HG03060 (cell line): ENCODE measurements around the gene METTL1.

ENCODE experiments used
- ATAC-seq: cut with Tn5 transposase; IDR thresholded peaks from one replicate; pipeline ENCODE4 v1.9.1; 2021; ENCODE audit warnings: low read depth, moderate number of reproducible peaks; ENCODE audit not compliant: unreplicated experiment

The METTL1 gene

DNA sequence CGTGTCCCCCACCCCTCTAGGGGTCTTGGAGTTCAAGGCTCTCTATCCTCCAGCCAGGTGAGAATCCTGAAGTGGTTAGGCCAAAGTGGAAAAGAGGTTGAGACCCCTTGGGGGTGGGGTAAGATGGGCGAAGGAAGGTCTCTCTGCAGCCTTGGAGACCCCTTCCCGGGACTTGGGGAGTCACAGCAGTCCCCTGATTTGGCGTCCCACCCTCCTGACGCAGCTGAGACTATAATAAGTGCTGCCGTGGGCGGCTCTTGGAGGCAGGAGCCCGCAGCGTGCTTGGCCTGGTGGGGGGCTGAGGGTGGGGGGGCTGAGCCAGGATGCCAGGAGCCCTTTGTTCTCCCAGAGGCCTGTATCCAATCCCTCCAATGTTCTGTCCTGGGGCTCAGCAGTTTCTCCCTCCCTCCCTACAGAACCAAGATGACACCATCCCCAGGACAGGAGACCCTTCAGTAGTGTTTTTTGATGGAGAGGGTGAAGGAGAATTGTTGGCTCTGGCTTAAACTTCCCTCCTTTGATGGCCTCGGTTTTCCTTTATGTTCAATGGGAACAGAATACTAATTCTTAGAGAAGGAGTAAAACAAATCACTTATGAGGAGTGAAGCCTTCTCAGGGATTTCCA, 31.9 kb downstream of the METTL1 start:
- no peak for ATAC-seq

DNA sequence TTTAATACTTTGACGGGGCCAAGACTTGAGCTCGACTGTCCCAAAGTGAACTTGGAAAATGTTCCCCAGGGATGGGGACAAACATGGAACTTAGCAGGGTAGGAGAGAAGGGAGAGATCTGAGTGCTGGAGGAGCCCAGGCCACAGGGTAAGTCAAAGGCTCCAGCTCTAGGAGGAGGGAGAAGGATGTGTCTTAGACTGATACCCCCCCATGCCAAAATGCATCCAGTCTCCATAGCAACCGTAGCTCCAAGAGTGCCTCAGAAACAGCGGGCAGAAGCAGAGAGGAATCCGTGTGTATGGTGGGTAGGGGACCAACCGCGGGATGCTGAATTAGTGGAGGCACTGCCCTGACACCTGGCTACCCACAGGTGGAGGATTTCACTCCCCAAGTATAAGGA, 32.5 kb downstream of the METTL1 start:
- no peak for ATAC-seq

DNA sequence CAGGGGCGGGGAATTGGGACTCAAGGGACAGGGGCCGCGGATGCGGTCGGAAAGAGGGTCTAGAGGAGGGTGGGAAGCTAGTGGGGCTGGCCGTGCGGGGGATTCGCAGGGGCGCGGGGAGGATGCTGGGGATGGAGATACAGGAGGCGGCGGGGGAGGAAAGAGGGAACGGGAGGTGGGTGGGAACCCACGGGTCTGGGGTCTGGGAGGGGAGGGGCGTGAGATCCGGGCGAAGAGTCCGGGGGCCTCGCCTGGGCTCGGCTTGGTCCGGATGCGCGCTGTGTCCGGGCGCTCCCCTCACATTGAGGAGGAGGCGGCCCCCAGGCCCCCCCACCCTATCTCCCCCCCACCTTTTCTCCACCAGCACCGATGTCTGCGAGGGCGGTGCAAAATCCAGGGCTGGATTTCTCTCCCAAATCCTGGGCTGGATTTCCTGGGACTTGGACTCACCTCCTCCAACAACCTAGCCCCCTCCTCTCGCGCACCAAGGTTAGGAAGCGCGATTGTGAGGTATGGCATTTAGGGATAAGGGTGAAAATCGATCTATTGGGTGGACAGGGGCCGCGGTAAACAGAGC, 33.2 kb downstream of the METTL1 start, which contains the start of gene AGAP2:
Gene AGAP2 (minus strand): TSS at position 82 of the 577 bp plus-strand sequence. CDS start 496 bp downstream, outside the sequence.
- no peak for ATAC-seq

DNA sequence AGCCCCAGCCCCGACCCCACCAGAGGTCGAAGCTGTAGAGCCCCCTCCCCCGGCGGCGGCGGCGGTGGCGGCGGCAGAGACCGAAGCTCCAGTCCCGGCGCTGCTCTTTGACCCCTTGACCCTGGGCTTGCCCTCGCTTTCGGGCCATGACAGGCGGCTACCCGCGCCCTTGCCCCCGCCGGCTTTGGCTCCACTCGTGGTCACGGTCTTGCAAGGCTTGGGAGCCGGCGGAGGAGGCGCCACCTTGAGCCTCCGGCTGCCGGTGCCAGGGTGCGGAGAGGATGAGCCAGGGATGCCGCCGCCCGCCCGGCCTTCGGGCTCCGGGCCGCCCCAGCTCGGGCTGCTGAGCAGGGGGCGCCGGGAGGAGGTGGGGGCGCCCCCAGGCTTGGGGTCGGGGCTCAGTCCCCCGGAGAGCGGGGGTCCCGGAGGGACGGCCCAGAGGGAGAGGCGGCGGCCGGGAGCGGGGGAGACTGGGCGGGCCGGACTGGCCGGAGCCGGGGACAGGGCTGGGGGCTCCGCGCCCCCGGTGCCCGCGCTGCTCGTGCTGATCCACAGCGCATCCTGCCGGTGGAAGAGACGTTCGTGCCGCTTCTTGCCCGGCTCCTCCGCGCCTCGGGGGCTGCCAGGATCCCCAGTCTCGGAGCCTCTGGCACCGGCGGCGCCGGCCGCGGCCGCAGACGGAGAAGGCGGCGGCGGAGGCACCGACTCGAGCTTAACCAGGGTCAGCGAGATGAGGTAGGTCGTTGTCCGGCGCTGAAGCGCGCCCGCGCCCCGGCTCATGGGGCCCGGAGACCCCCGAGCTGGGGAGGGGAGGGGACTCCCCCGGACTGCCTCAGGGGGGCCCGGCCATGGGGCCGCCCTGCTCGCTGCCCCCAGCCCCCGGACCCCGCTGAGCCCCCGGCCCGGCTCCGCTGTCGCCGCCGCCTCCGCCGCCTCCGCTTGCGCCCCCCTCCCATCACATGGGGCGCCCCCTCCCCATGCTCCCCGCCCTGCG, 34.1 kb downstream of the METTL1 start:
- ATAC-seq = no peak

DNA sequence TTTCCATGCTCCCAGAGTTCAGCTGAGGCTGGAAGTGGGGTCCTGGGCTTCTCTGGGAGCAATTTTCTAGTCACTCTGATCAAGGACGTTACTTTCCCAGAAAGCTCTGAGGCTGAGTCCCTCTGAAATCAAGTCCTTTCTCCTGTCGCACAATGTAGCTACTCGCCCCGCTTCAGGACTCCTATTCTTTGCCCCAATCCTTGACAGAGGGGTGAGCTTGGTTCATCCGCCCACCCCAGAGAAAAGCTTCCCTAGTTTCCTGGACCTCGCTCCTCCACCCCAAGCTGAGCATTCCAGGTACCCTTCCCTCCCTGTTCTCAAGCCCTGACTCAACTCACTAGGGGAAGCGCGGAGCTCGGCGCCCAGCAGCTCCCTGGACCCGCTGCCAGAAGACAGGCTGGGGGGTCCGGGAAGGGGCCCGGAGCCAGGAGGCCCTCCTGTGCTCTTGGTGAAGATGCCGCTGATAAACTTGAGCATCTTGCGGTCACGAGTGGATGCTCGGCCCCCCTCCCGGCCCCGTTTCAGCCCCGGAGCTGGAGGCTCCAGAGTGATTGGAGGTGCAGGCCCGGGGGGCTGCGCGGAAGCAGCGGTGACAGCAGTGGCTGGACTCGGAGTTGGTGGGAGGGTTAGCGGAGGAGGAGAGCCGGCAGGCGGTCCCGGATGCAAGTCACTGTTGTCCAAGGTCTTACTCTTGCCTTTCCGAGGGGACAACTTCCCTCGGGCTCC, 35.0 kb downstream of the METTL1 start:
- ATAC-seq = no peak

DNA sequence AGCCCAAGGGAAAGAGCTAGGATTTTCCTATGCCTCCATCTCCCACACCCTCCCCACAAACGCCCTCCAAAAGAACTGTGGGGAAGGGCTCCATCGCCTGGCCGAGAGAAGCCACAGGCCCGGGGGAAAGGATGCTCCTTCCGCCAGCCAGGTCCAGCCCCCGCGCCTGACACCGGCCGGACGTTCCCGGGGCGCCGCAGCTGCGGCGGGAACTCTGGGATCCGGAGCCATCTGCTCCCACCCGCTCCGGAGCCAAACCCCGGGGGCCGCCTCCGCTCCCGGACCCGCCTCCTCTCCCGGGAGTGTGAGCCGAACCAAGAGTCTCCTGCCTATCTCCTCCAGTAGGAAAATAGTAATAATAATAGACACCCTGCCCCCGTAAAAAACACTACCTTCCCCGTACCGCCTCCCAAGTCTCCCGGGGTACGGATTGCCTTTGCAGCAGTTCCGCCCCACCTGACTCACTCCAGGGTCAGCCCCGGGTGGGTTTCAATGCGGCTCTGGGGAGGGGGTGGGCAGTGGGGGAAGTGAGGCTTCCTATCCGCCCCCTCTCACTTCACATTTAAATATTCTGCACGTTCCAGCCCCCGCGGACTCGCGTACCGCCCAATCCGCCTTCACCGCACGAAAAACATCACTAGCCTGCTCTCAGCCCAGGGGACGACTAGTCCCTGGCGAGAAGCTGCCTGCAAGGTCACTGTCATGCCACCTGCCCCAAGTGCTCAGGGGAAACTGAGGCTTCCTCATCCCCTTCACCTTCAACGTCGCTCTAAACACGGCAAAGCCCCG, 35.8 kb downstream of the METTL1 start:
- ATAC-seq = no peak

DNA sequence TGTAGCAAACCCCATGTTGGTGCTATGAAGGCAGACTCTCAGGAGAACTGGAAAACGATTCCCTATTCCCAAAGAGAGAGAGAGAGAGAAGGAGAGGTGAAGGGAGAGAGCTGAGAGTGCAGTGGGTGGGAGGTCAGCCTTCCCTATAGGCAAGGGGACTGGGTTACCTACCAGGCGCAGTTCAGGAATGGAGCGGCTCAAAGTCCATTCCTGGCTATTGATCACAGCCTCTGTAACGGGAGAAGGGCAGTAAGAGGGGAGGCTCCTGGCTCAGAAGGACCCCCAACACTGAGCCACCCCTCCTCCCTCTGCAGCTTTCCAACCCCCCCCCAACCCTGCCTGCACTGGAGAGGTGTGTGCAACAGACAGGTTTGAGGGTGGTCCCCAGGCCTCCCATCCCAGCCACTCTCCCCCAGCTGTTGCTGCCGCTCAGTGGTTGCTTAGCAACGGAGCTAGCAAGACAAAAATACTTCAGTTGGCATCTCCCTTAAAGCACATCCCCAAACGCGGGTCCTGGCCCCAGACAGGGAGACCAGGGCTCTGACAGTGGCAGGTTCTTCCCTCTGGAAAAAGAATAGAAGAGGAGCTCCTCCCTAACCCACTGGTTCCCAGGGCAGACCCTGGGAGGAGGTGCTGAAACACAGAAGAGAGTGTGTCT, 36.6 kb downstream of the METTL1 start:
- no peak for ATAC-seq

DNA sequence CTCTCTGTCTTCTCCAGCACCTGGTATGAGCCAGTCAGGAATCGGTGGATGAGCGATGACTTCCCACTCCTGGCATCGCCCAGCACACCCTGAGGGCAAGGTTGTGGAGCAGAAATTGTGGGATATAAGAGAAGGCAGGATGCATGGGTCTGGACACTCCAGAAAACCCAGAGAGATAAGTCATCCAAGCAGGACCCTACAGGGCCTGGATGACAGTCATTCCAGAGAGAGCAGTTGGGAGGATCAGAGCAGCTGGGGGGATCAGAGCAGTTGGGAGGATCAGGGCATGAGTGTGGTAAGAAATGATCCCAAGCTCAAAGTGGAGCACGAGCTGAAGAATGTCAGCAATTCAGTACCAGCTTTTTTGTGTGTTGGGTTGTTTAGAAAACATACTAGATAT, 37.3 kb downstream of the METTL1 start:
- no peak for ATAC-seq

DNA sequence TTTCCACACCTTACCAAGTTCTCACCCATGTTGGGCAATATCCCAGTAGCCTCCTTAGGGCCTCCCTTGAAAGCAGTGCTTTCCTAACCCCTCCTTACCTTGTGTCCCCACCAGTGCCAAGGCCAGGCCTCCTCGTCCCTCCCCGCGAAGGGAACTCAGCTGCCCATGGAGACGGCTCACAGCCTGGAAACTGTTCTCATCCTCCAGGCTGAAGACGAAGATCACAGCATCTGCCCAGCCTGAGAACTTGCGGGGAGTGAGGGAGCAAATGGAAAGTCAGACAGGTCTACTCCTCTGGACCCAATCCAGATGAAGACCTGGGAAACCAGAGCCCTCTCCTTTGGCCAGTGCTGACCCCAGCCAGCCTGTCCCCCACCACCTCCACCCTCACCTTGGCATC, 38.0 kb downstream of the METTL1 start:
- ATAC-seq = no peak

DNA sequence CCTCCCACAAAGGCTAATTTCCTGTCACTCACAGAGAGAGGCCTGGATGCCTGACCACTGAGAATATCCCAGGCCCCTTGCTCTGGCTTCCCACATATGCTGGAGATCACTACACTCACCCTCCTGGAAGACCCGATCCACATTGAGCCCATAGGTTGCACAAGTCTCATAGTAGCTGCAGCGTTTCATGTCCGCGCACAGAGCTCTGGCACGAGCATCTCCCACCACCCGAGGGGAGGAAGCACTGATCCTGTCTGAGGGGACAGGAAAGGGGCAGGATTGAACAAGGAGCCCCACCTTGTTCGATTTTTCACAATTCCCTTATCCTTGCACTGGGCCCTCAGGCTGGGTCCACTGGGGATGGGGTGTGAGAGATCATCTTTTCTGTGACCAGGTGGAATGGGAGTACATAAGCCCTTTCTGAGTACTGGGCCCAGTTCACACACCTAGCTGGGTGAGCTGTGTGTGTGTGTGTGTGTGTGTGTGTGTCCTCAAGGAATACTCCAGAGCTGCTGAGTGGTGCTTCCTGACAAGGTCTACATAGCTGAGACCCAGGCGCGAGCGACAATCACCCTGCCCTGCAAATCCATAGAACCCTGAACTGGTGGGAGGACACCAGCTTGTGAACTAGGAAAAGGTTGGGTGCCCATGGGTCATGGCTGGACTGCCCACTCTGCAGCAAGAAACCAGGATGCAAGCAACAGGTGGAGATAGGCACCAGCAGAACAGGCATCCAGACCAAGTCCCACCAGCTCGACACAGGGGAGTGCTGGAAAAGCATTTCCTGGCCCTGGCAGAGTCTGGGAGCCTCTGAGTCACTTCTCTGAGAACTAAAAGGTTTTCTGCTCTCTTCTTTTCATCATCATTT, 38.9 kb downstream of the METTL1 start:
- ATAC-seq = no peak

DNA sequence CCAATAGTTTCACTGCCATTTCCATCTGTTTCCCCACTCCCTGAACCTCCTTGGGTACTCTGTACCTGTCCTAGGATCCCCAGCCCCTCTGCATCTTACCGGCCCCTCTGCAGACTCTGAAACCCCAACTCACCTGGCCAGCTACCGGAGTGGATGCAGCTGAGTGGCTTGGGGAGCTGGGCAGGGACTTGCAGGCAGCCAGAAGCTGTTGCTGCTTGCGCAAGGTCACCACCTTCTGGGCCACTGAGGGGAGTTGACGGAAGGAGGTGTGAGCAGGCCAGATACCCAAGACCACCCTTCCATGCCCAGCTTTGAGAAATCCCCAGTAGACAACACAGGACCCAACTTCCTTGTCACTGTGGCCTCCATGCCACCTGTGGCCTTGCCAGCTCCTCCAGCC, 39.6 kb downstream of the METTL1 start:
- ATAC-seq = no peak

DNA sequence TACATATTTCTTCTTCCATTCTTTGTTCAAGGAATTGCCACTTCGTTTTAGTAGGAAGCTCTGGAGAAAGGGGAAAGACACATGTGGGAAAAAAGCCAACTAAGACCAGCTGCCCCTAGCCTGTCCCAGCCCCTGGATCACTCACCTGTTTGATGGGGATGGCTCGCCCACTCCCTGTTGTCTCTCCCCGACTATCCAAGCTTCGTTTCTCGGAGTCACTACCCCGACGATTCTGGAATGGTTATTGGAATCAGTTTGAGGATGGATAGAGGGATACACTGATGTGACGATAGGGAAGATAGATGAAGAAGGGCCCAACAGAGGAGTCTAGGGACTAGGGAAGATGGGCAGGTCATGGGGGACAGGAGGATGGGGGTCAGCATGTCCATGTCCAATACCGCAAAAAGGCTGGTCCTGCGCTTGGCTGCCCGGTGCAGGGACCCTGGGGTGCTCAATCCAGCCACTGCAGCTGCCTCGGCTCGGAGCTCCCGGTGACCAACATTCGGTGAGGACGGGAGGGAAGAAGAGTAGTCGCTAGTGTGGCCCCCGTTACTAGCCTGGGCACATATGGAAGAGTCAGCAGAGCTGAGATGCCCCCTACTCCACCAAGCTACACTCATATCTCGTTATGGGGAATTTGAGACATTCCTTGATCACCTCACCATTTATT, 40.4 kb downstream of the METTL1 start:
- no peak for ATAC-seq

DNA sequence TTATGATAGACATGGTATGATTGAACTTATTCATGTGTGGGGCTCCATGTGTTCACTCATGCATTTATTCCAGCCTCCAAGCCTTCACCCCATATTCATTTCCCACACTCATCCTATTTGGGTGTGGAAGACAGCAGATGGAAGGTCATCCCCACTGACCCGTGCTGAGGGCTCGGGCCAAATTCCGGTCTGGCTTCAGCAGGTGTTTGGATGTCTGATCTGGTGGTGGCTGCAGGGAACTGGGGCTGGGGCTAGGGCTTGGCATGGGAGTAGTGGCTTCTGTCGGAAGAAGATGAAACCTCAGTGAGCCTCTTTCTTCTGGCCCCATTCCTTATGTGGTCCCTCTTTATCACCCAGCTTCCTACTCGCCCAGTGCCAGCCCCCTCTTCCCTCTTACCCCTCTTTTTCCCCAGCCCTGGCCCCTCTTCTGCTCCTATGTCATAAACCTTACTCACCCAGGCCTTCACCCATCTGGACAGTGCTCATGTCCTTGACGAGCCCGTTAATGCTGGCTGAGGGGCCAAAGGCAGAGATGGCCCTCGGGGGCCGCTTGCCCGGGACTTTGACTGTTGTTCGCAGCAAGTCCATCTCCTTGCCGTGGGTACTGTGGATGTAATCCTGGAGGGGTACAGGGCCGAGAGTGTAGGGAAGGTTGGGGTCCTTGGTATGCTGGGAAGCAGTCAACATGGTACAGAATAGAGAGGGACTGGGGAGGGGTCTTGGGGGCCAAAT, 41.4 kb downstream of the METTL1 start:
- no peak for ATAC-seq

DNA sequence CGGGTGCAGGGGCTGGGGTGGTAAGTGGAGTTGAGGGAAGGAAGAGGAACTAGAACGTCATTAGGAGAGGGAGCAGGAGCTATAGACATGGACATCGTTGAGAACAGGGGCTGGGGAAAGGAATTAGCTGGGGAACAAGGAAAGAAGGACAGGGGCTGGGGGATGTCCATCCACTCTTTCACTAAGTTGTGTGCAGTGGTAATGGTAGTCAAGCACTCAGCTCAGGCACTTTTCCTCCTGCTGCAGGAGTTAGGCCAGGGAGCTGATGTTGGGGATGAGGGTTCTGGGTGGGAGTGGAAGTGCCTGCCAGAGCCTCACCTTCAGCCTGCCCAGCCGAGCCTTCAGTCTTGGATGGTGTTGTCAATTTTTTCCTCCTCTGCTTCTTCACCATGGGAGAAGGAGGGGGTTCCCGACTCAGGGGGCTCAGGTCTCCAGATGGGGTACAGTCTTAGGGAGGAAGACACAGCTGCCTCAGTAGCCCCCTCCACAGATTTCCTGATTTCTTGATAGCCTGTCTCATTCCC, 42.5 kb downstream of the METTL1 start:
- ATAC-seq = no peak

DNA sequence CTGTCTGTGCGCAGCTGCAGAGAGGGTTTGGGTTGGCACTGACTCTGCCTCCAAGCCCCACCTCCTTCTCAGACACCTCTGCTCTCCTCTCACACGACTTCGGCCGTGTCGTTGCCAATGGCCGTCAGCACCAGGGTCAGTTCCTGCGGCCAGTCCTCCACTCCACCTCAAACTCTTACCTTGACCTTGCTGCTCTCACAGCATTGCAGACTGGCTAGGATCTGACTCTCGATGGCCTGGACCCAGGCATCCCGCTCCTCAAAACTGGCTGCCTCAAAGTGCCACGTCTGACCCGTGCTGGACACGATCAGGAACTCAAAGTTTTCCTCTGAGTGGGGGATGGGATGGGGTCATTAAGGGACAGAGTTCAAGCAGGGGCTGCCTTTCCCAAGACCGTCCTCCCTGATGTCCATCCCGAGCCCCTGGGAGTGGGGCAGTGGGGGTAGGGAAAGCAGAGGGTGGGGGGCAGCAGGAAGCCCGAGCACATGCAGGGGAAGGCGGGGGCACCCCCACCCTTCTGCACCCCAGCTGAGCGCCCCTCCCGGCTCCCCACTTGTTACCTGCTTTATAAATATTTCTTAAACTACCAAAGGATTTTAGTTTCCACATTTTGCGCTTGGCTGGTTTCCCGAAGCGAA, 44.0 kb downstream of the METTL1 start:
- no peak for ATAC-seq

DNA sequence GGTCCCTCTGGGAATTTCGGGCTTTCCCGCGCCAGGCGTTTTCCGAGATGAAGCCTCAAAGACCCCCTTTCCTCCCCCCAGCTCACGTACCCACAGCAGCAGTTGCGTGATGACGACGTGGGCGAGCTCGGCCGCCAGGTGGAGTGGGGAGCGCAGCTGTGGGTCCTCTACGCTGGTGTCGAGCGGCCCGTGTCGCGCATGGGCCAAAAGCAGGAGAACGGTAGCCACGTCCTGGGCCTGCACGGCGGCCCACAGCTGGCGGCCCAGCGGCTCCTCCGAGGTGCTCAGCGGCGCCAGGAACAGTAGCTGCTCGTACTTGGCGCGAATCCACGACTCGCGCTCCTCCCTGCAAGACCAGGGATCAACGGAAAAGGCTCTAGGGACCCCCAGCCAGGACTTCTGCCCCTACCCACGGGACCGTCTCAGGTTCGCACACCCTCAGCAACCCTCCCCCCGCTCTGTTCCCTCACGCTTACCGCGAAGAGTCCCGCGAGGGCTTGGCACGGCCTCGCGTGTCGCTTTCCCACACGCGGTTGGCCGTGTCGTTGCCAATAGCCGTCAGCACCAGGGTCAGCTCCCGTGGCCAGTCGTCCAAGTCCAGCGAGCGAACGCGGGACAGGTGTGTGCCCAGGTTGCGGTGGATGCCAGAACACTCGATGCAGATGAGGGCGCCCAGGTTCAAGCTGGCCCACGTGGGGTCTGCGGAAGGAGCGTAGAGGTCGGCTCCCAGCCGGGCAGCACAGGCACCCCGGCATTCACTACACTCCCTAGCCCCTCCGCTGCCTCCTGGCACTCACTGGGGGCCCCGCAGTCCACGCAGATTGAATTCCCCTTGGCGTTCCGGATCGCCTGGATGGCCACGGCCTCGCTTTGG, 44.8 kb downstream of the METTL1 start:
- ATAC-seq = no peak
